Caco-2 (cell line): ENCODE data around the gene ST8SIA1. TPM values are rescaled to one million over a fixed set of nuclear protein-coding genes. Genes with fewer than 3 reads are reported as not detected.
A peak's percentile ranks its signal among the peaks of the same experiment; 100 is the strongest.

ENCODE experiments used
- BruUV-seq: library from RNA; stranded (reverse); fragments of 400-500 nt; replicated peaks from 2 replicates; lab custom pipeline; 2021; lab: Mats Ljungman, UMichigan
- CTCF ChIA-PET: fragments of 300-600 bp; sonication (Branson Sonifier 250); formaldehyde crosslinking; loops from one replicate; lab custom pipeline; 2022; ENCODE audit warnings: antibody characterized with exemption; lab: Charles Lee
- POLR2A ChIA-PET: fragments of 300-600 bp; sonication (Branson Sonifier 250); formaldehyde crosslinking; loops from one replicate; lab custom pipeline; 2022; ENCODE audit warnings: antibody characterized with exemption; lab: Charles Lee
- DNase-seq, 2 experiments: peaks; one replicate each; pipeline versions ENCODE4 v3.0.0 to v3.0.0-alpha.2; 2020 to 2022
- H3K27me3 ChIP-seq: replicated peaks from 2 replicates; pipeline ENCODE4 v1.6.0; 2011; ENCODE audit warnings: low read length; ENCODE audit not compliant: control insufficient read depth, insufficient read depth
- H3K36me3 ChIP-seq: 2 replicates; pipeline ENCODE4 v1.5.1; 2011; ENCODE audit warnings: low read length; ENCODE audit not compliant: control insufficient read depth, insufficient read depth
- H3K4me1 ChIP-seq: fragments of 250-450 bp; sonication (Bioruptor Pico); 2 replicates; pipeline ENCODE4 v1.5.1; 2020; ENCODE audit warnings: mild to moderate bottlenecking
- H3K4me3 ChIP-seq: 2 replicates; pipeline ENCODE4 v1.5.1; 2011; ENCODE audit warnings: low read depth, mild to moderate bottlenecking, control low read depth, low read length
- H3K9me3 ChIP-seq: fragments of 250-450 bp; sonication (Bioruptor Pico); 2 replicates; pipeline ENCODE4 v1.5.1; 2020; ENCODE audit warnings: mild to moderate bottlenecking, moderate library complexity
- H3K27ac Mint-ChIP-seq: one replicate; pipeline ENCODE4 v1.8.0; 2022; ENCODE audit warnings: mixed read lengths; ENCODE audit not compliant: unreplicated experiment
- H3K27me3 Mint-ChIP-seq: one replicate; pipeline ENCODE4 v1.8.0; 2022; ENCODE audit warnings: mixed read lengths; ENCODE audit not compliant: insufficient read depth, unreplicated experiment
- H3K36me3 Mint-ChIP-seq: one replicate; pipeline ENCODE4 v1.8.0; 2022; ENCODE audit warnings: mild to moderate bottlenecking, mixed read lengths; ENCODE audit not compliant: insufficient read depth, unreplicated experiment
- H3K4me1 Mint-ChIP-seq: one replicate; pipeline ENCODE4 v1.8.0; 2022; ENCODE audit warnings: low read depth, mixed read lengths; ENCODE audit not compliant: unreplicated experiment
- H3K4me3 Mint-ChIP-seq: one replicate; pipeline ENCODE4 v1.8.0; 2022; ENCODE audit warnings: mild to moderate bottlenecking, moderate library complexity, mixed read lengths; ENCODE audit not compliant: unreplicated experiment
- H3K9me3 Mint-ChIP-seq: one replicate; pipeline ENCODE4 v1.8.0; 2022; ENCODE audit warnings: mixed read lengths; ENCODE audit not compliant: unreplicated experiment
- CTCF ChIP-seq, 2 experiments: fragments of 200-600 bp in 1 of 2; IDR thresholded peaks; 1 replicate in 1 of 2; 2 replicates in 1 of 2; pipeline versions ENCODE4 v1.5.1 to v1.8.0; 2011 to 2022; ENCODE audit warnings: antibody characterized with exemption in 1 of 2, control low read depth in 1 of 2, inconsistent platforms in 1 of 2, low read depth in 1 of 2, low read length in 1 of 2, mild to moderate bottlenecking in 1 of 2, moderate library complexity in 1 of 2; ENCODE audit not compliant: insufficient read depth in 1 of 2, severe bottlenecking in 1 of 2, unreplicated experiment in 1 of 2
- intact Hi-C: fragments of 100-400 bp; cut with micrococcal nuclease; formaldehyde crosslinking; loops from one replicate; pipeline ENCODE4 v1.10.0; 2022; ENCODE audit not compliant: unreplicated experiment
- total RNA-seq: library from RNA; stranded (reverse); gene quantifications from 2 replicates; pipeline ENCODE4 v1.2.3, GENCODE V29; 2022

ST8SIA1 gene
- total RNA-seq, 1 experiment from 2014 or later, result not detected

- Mint-ChIP-seq H3K9me3 (no peaks in the 10 kb centered on the region), H3K27me3 (peaks cover 14% of the 10 kb centered on the region), H3K4me3 (no peak overlapping the region), H3K36me3 (no peaks in the 10 kb centered on the region), H3K4me1 (no peaks in the 10 kb centered on the region), H3K27ac (no peak overlapping the region)
- no peak for TF ChIP-seq CTCF (IDR thresholded peaks at IDR 0.05; ENCODE audit: insufficient read depth in 1 of 2, low read depth in 1 of 2, low read length in 1 of 2, severe bottlenecking in 1 of 2, unreplicated experiment in 1 of 2)
- Histone ChIP-seq H3K27me3 (no peaks in the 10 kb centered on the region; the same call in 1 of the 2 replicates), H3K4me3 (no peak overlapping the region), H3K36me3 (no peaks in the 10 kb centered on the region), H3K4me1 (no peaks in the 10 kb centered on the region), H3K9me3 (no peaks in the 10 kb centered on the region)
- intact Hi-C loops, result loop anchor here (5.0 kb wide), 1 partner anchor 212 kb away; no protein-coding TSS in a partner anchor
- no TSS peak for BruUV-seq
- ChIA-PET CTCF (no interaction called here), POLR2A (no interaction called here)
- DNase-seq, result no peak
Measured at GRCh38 chr12:22230280-22230794, 104.2 kb downstream of the ST8SIA1 start.

- Mint-ChIP-seq H3K27ac (no peak overlapping the region), H3K4me1 (no peaks in the 10 kb centered on the region), H3K27me3 (peaks cover 14% of the 10 kb centered on the region), H3K4me3 (no peak overlapping the region), H3K36me3 (no peaks in the 10 kb centered on the region), H3K9me3 (no peaks in the 10 kb centered on the region)
- POLR2A ChIA-PET, result no interaction called here
- BruUV-seq, result no TSS peak
- intact Hi-C loops, result loop anchor here (5.0 to 10.0 kb wide), 2 partner anchors 213 to 505 kb away; no protein-coding TSS in a partner anchor
- peaks cover 1% of the 10 kb centered on the region; the same call in 1 of the 2 replicates for H3K27me3 ChIP-seq
- H3K4me1 ChIP-seq, result no peaks in the 10 kb centered on the region
- no peaks in the 10 kb centered on the region for H3K9me3 ChIP-seq
- no peak overlapping the region for H3K4me3 ChIP-seq
- DNase-seq, result peak in 1 of 2 experiments; percentile 9
- H3K36me3 ChIP-seq, result no peaks in the 10 kb centered on the region
- CTCF ChIA-PET, result no interaction called here
- no peak for TF ChIP-seq CTCF (IDR thresholded peaks at IDR 0.05; ENCODE audit: insufficient read depth in 1 of 2, low read depth in 1 of 2, low read length in 1 of 2, severe bottlenecking in 1 of 2, unreplicated experiment in 1 of 2)
Measured at GRCh38 chr12:22229652-22230279, 104.7 kb downstream of the ST8SIA1 start.

GRCh38 chr12:22228022-22228875 lies 106.3 kb downstream of the ST8SIA1 start:
- Mint-ChIP-seq H3K4me1 (no peaks in the 10 kb centered on the region), H3K9me3 (no peaks in the 10 kb centered on the region), H3K4me3 (no peak overlapping the region), H3K36me3 (no peaks in the 10 kb centered on the region), H3K27me3 (peaks cover 14% of the 10 kb centered on the region), H3K27ac (no peak overlapping the region)
- no peak overlapping the region for H3K4me3 ChIP-seq
- peaks cover 1% of the 10 kb centered on the region; the same call in 1 of the 2 replicates for H3K27me3 ChIP-seq
- intact Hi-C loops, result loop anchor here (10.0 kb wide), 1 partner anchor 503 kb away; no protein-coding TSS in a partner anchor
- ChIA-PET POLR2A (no interaction called here), CTCF (no interaction called here)
- no peak for TF ChIP-seq CTCF (IDR thresholded peaks at IDR 0.05; ENCODE audit: insufficient read depth in 1 of 2, low read depth in 1 of 2, low read length in 1 of 2, severe bottlenecking in 1 of 2, unreplicated experiment in 1 of 2)
- H3K4me1 ChIP-seq, result no peaks in the 10 kb centered on the region
- H3K9me3 ChIP-seq, result no peaks in the 10 kb centered on the region
- H3K36me3 ChIP-seq, result no peaks in the 10 kb centered on the region
- no peak for DNase-seq
- no TSS peak for BruUV-seq
